ENCODE measurements around the gene TRPV2. TPM values are rescaled to one million over a fixed set of nuclear protein-coding genes. Genes with fewer than 3 reads are reported as not detected.
A peak's percentile ranks its signal among the peaks of the same experiment; 100 is the strongest.

Gene TRPV2
- total RNA-seq, 6 donors from 2014 or later: 33.4 to 127 (median 48.6) TPM

GRCh38 chr17:16407911-16408588 lies 7.3 kb upstream of the TRPV2 start:
- 23 to 26% methylated on average over 9 to 13 of the region's 14 CpGs for WGBS, 2 donors
- peak in 1 of 2 donors; percentile 60 for DNase-seq
- H3K4me3 ChIP-seq: peak overlapping the region in 2 of 4 donors; percentile 13 to 50

GRCh38 chr17:16417399-16417798 lies 2.0 kb downstream of the TRPV2 start:
- DNase-seq (no peak), ATAC-seq (ENCODE audit: low FRiP score in 2 of 2) (no peak)
- peak overlapping the region; percentile 13 to 95 (median 78) for H3K27ac ChIP-seq
- peaks cover 0 to 46% (median 19%) of the 10 kb centered on the region in 4 donors for H3K36me3 ChIP-seq
- peaks cover 30 to 44% (median 38%) of the 10 kb centered on the region in 4 donors for H3K4me1 ChIP-seq
- H3K9me3 ChIP-seq: no peaks in the 10 kb centered on the region
- no peaks in the 10 kb centered on the region for H3K27me3 ChIP-seq
- TF ChIP-seq POLR2AphosphoS5 (IDR thresholded peaks at IDR 0.05) (no peak), EP300 (IDR thresholded peaks at IDR 0.05) (no peak), CTCF (IDR thresholded peaks at IDR 0.05) (no peak), POLR2A (IDR thresholded peaks at IDR 0.05) (no peak)
- no peak overlapping the region for H3K4me3 ChIP-seq
- WGBS, 2 donors: 92 to 96% methylated on average over 7 of the region's 7 CpGs

More at GRCh38 chr17:16407911-16408588, 7.3 kb upstream of the TRPV2 start:
- Histone ChIP-seq H3K4me1 (peaks cover 12 to 21% (median 19%) of the 10 kb centered on the region in 4 donors), H3K27me3 (peaks cover 0 to 3% (median 0%) of the 10 kb centered on the region in 4 donors), H3K27ac (peak overlapping the region; percentile 63 to 90 (median 83)), H3K9me3 (no peaks in the 10 kb centered on the region), H3K36me3 (no peaks in the 10 kb centered on the region)
- peak; percentile 61 to 63 for ATAC-seq (ENCODE audit: low FRiP score in 2 of 2)
- TF ChIP-seq POLR2AphosphoS5 (IDR thresholded peaks at IDR 0.05) (no peak), EP300 (IDR thresholded peaks at IDR 0.05) (peak in 1 of 4 donors; percentile 13), CTCF (IDR thresholded peaks at IDR 0.05) (no peak), POLR2A (IDR thresholded peaks at IDR 0.05) (no peak)

- Histone ChIP-seq H3K27me3 (no peaks in the 10 kb centered on the region), H3K4me3 (no peak overlapping the region), H3K36me3 (peaks cover 6 to 53% (median 23%) of the 10 kb centered on the region in 4 donors), H3K27ac (peak overlapping the region; percentile 39 to 92 (median 61)), H3K9me3 (no peaks in the 10 kb centered on the region), H3K4me1 (peaks cover 30 to 44% (median 38%) of the 10 kb centered on the region in 4 donors)
- TF ChIP-seq POLR2AphosphoS5 (IDR thresholded peaks at IDR 0.05): no peak
- TF ChIP-seq EP300 (IDR thresholded peaks at IDR 0.05): no peak
- TF ChIP-seq CTCF (IDR thresholded peaks at IDR 0.05): no peak
- TF ChIP-seq POLR2A (IDR thresholded peaks at IDR 0.05): no peak
- 65 to 83% methylated on average over 3 to 7 of the region's 7 CpGs for WGBS, 2 donors
- no peak for ATAC-seq (ENCODE audit: low FRiP score in 2 of 2)
- DNase-seq: peak in 1 of 2 donors; percentile 62
Measured at GRCh38 chr17:16417896-16418684, 2.7 kb downstream of the TRPV2 start.

- ATAC-seq (ENCODE audit: low FRiP score in 2 of 2) (no peak), DNase-seq (no peak)
- Histone ChIP-seq H3K9me3 (no peaks in the 10 kb centered on the region), H3K27me3 (no peaks in the 10 kb centered on the region), H3K4me3 (no peak overlapping the region), H3K27ac (peak overlapping the region; percentile 39 to 92 (median 61)), H3K4me1 (peaks cover 30 to 44% (median 38%) of the 10 kb centered on the region in 4 donors), H3K36me3 (peaks cover 7 to 59% (median 28%) of the 10 kb centered on the region in 4 donors)
- WGBS, 2 donors: 0 to 90% methylated on average over 1 to 2 of the region's 2 CpGs
- no peak for TF ChIP-seq POLR2A (IDR thresholded peaks at IDR 0.05)
- TF ChIP-seq EP300 (IDR thresholded peaks at IDR 0.05): no peak
- TF ChIP-seq CTCF (IDR thresholded peaks at IDR 0.05): no peak
- no peak for TF ChIP-seq POLR2AphosphoS5 (IDR thresholded peaks at IDR 0.05)
Measured at GRCh38 chr17:16418685-16419068, 3.3 kb downstream of the TRPV2 start.
